ENCODE results near the gene DHRSX.
"Not testable (repeated sequence)": the region's sequence is repeated elsewhere in the genome, so short reads cannot be mapped to it uniquely, and the experiment has no call there.

DHRSX gene

GRCh38 chrX:2457289-2458133, 43.3 kb downstream of the DHRSX start:
- ATAC-seq = no peak

GRCh38 chrX:2456091-2456490, 44.7 kb downstream of the DHRSX start:
- not testable (repeated sequence) for ATAC-seq

More at GRCh38 chrX:2457289-2458133, 43.3 kb downstream of the DHRSX start:
- TF ChIP-seq OSR1 (CRISPR knock-in tag; IDR thresholded peaks at IDR 0.05) (no peak), PPARA (CRISPR knock-in tag; IDR thresholded peaks at IDR 0.05; ENCODE audit: borderline replicate concordance) (no peak), ZNF70 (CRISPR knock-in tag; IDR thresholded peaks at IDR 0.05) (no peak), ARNTL (CRISPR knock-in tag; IDR thresholded peaks at IDR 0.05; ENCODE audit: borderline replicate concordance, low read depth) (no peak), CSRNP3 (CRISPR knock-in tag; IDR thresholded peaks at IDR 0.05) (no peak), ISL1 (CRISPR knock-in tag; IDR thresholded peaks at IDR 0.05) (no peak), CSDC2 (CRISPR knock-in tag; IDR thresholded peaks at IDR 0.05) (no peak)

- ATAC-seq = not testable (repeated sequence)
These were observed 46.2 kb downstream of the DHRSX start for GRCh38 chrX:2454620-2455019.

- no peak for ATAC-seq
- TF ChIP-seq, protein P1, sequence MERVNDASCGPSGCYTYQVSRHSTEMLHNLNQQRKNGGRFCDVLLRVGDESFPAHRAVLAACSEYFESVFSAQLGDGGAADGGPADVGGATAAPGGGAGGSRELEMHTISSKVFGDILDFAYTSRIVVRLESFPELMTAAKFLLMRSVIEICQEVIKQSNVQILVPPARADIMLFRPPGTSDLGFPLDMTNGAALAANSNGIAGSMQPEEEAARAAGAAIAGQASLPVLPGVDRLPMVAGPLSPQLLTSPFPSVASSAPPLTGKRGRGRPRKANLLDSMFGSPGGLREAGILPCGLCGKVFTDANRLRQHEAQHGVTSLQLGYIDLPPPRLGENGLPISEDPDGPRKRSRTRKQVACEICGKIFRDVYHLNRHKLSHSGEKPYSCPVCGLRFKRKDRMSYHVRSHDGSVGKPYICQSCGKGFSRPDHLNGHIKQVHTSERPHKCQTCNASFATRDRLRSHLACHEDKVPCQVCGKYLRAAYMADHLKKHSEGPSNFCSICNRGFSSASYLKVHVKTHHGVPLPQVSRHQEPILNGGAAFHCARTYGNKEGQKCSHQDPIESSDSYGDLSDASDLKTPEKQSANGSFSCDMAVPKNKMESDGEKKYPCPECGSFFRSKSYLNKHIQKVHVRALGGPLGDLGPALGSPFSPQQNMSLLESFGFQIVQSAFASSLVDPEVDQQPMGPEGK (CRISPR knock-in tag; IDR thresholded peaks at IDR 0.05; ENCODE audit: borderline replicate concordance) = no peak
These were observed 48.0 kb downstream of the DHRSX start for GRCh38 chrX:2452799-2453198.

DNA sequence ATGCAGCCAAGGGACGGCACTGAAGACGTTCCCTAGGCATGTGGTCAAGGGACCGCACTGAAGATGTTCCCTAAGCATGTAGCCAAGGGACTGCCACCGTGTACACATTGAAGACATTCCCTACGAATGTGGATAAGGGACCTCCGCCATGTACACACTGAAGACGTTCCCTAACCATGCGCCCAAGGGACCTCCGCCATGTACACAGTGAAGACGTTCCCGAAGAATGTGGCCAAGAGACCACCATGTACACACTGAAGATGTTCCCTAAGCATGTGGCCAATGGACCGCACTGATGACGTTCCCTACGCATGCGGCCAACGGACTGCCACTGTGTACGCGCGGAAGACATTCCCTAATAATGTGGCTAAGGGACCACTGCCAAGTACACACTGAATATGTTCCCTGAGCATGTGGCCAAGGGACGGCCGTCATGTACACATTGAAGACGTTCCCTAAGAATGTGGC, 48.4 kb downstream of the DHRSX start:
- no peak for TF ChIP-seq TCF4 (CRISPR knock-in tag; IDR thresholded peaks at IDR 0.05; ENCODE audit: borderline replicate concordance)
- ATAC-seq = no peak

- ATAC-seq = peak; percentile 24; the same call in 1 of the 3 replicates
- no peak for TF ChIP-seq ZC3H10 (CRISPR knock-in tag; IDR thresholded peaks at IDR 0.05)
- no peak for TF ChIP-seq GLIS3 (CRISPR knock-in tag; IDR thresholded peaks at IDR 0.05)
- no peak for TF ChIP-seq ZFP3 (CRISPR knock-in tag; IDR thresholded peaks at IDR 0.05)
- no peak for TF ChIP-seq RARB (CRISPR knock-in tag; IDR thresholded peaks at IDR 0.05)
- TF ChIP-seq CSDC2 (CRISPR knock-in tag; IDR thresholded peaks at IDR 0.05) = no peak
- TF ChIP-seq, protein P1 (CRISPR knock-in tag; IDR thresholded peaks at IDR 0.05; ENCODE audit: borderline replicate concordance) = no peak
- no peak for TF ChIP-seq ARNTL (CRISPR knock-in tag; IDR thresholded peaks at IDR 0.05; ENCODE audit: borderline replicate concordance, low read depth)
- TF ChIP-seq ISL1 (CRISPR knock-in tag; IDR thresholded peaks at IDR 0.05) = no peak
- TF ChIP-seq BACH2 (CRISPR knock-in tag; IDR thresholded peaks at IDR 0.05; ENCODE audit: borderline replicate concordance) = no peak
These were observed 49.1 kb downstream of the DHRSX start for GRCh38 chrX:2451501-2452316.

DNA sequence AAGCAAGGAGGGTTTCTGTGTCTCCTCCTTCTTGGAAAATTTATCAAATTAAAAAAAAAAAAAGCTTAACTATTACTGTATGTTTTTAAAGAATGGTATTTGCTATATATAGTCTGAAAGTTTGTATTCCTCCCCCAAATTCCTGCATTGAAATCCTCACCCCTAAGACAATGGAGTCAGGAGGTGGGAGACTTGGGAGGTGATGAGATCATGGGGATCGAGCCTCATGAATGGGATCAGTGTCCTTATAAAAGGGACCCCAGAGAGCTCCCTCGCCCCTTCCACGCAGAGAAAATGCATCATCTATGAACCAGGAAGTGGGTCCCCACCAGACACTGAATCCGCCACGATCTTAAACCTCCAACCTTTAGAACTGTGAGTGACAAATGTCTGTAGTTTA, 50.1 kb downstream of the DHRSX start:
- TF ChIP-seq, protein P2, sequence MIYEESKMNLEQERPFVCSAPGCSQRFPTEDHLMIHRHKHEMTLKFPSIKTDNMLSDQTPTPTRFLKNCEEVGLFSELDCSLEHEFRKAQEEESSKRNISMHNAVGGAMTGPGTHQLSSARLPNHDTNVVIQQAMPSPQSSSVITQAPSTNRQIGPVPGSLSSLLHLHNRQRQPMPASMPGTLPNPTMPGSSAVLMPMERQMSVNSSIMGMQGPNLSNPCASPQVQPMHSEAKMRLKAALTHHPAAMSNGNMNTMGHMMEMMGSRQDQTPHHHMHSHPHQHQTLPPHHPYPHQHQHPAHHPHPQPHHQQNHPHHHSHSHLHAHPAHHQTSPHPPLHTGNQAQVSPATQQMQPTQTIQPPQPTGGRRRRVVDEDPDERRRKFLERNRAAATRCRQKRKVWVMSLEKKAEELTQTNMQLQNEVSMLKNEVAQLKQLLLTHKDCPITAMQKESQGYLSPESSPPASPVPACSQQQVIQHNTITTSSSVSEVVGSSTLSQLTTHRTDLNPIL (CRISPR knock-in tag; IDR thresholded peaks at IDR 0.05; ENCODE audit: low read depth) = no peak
- TF ChIP-seq ARNTL (CRISPR knock-in tag; IDR thresholded peaks at IDR 0.05; ENCODE audit: borderline replicate concordance, low read depth) (no peak), TCF4 (CRISPR knock-in tag; IDR thresholded peaks at IDR 0.05; ENCODE audit: borderline replicate concordance) (no peak), CSDC2 (CRISPR knock-in tag; IDR thresholded peaks at IDR 0.05) (no peak), ZFP3 (CRISPR knock-in tag; IDR thresholded peaks at IDR 0.05) (no peak), CSRNP3 (CRISPR knock-in tag; IDR thresholded peaks at IDR 0.05) (no peak), RARB (CRISPR knock-in tag; IDR thresholded peaks at IDR 0.05) (no peak), ZNF565 (CRISPR knock-in tag; conservative IDR thresholded peaks at IDR 0.05; ENCODE audit: low read depth) (no peak), ZNF8 (CRISPR knock-in tag; IDR thresholded peaks at IDR 0.05) (no peak), ISL1 (CRISPR knock-in tag; IDR thresholded peaks at IDR 0.05) (no peak), ZFP30 (CRISPR knock-in tag; IDR thresholded peaks at IDR 0.05) (no peak)
- no peak for ATAC-seq

Data from SK-N-SH treated with all-trans-retinoic acid at 6 μM for 48 hours (cell line).